PC-9 (cell line): Measurements from ENCODE around the gene DPM2. TPM values are rescaled to one million over a fixed set of nuclear protein-coding genes. Genes with fewer than 3 reads are reported as not detected.

Source experiments
- BruUV-seq: library from RNA; stranded (reverse); fragments of 400-500 nt; replicated peaks from 2 replicates; lab custom pipeline; 2021; lab: Mats Ljungman, UMichigan
- CTCF ChIA-PET: fragments of 300-600 bp; sonication (Branson Sonifier 250); formaldehyde crosslinking; loops from one replicate; lab custom pipeline; 2022; ENCODE audit warnings: antibody characterized with exemption; lab: Charles Lee
- POLR2A ChIA-PET: fragments of 300-600 bp; sonication (Branson Sonifier 250); formaldehyde crosslinking; loops from one replicate; lab custom pipeline; 2022; ENCODE audit warnings: antibody characterized with exemption; ENCODE audit not compliant: unreplicated experiment; lab: Charles Lee
- DNase-seq, 2 experiments: peaks; one replicate each; pipeline versions ENCODE4 v3.0.0 to v3.0.0-alpha.2; 2015 to 2022; ENCODE audit warnings: mixed read lengths in 1 of 2
- H2AFZ ChIP-seq: fragments of 200-600 bp; sonication (generic); 2 replicates; pipeline ENCODE4 v1.8.1; 2017; ENCODE audit warnings: antibody characterized with exemption
- H3F3A ChIP-seq: fragments of 200-600 bp; sonication (generic); 2 replicates; pipeline ENCODE4 v1.8.1; 2017; ENCODE audit warnings: antibody characterized with exemption, mild to moderate bottlenecking, low read depth; ENCODE audit not compliant: insufficient read depth
- H3K27ac ChIP-seq: fragments of 200-600 bp; sonication (generic); 2 replicates; pipeline ENCODE4 v1.6.1; 2016; ENCODE audit warnings: mixed run types
- H3K27me3 ChIP-seq: fragments of 200-600 bp; sonication (generic); 2 replicates; pipeline ENCODE4 v1.6.1; 2016; ENCODE audit warnings: low read depth, mixed run types; ENCODE audit not compliant: insufficient read depth
- H3K36me3 ChIP-seq: fragments of 200-600 bp; sonication (generic); 2 replicates; pipeline ENCODE4 v1.6.1; 2016; ENCODE audit warnings: low read depth, mixed run types
- H3K4me1 ChIP-seq: fragments of 200-600 bp; sonication (generic); replicated peaks from 2 replicates; pipeline ENCODE4 v1.6.1; 2016; ENCODE audit warnings: mixed run types; ENCODE audit not compliant: insufficient read depth
- H3K4me2 ChIP-seq: fragments of 200-600 bp; sonication (generic); 2 replicates; pipeline ENCODE4 v1.6.1; 2017; ENCODE audit warnings: mixed run types
- H3K4me3 ChIP-seq: fragments of 200-600 bp; sonication (generic); 2 replicates; pipeline ENCODE4 v1.6.1; 2016; ENCODE audit warnings: mixed run types
- H3K79me2 ChIP-seq: fragments of 200-600 bp; sonication (generic); 2 replicates; pipeline ENCODE4 v1.6.1; 2017; ENCODE audit warnings: low read depth, mixed run types
- H3K9me2 ChIP-seq: fragments of 200-600 bp; sonication (generic); 2 replicates; pipeline ENCODE4 v1.8.1; 2017; ENCODE audit warnings: mild to moderate bottlenecking; ENCODE audit not compliant: insufficient read depth
- H3K9me3 ChIP-seq: fragments of 200-600 bp; sonication (generic); 2 replicates; pipeline ENCODE4 v1.8.1; 2016; ENCODE audit warnings: low read depth; ENCODE audit not compliant: insufficient read depth
- H4K20me1 ChIP-seq: fragments of 200-600 bp; sonication (generic); 2 replicates; pipeline ENCODE4 v1.8.1; 2017; ENCODE audit not compliant: insufficient read depth
- EZH2 ChIP-seq: fragments of 200-600 bp; sonication (generic); IDR thresholded peaks from 2 replicates; pipeline ENCODE4 v1.8.0; 2017; ENCODE audit warnings: antibody characterized with exemption, low read depth
- intact Hi-C: fragments of 100-400 bp; cut with micrococcal nuclease; formaldehyde crosslinking; loops from one replicate; pipeline ENCODE4 v1.10.0; 2022; ENCODE audit not compliant: unreplicated experiment
- total RNA-seq: library from RNA; stranded (reverse); gene quantifications from 2 replicates; pipeline ENCODE4 v1.2.3, GENCODE V29; 2021
- TF ChIP-seq, protein P1 (sequence below): fragments of 200-600 bp; sonication (generic); conservative IDR thresholded peaks from 2 replicates; pipeline ENCODE4 v1.6.1; 2017; ENCODE audit warnings: mixed run types, antibody characterized with exemption, mild to moderate bottlenecking, moderate library complexity

The DPM2 gene
- total RNA-seq, 1 experiment from 2014 or later: 79.4 TPM

DNA sequence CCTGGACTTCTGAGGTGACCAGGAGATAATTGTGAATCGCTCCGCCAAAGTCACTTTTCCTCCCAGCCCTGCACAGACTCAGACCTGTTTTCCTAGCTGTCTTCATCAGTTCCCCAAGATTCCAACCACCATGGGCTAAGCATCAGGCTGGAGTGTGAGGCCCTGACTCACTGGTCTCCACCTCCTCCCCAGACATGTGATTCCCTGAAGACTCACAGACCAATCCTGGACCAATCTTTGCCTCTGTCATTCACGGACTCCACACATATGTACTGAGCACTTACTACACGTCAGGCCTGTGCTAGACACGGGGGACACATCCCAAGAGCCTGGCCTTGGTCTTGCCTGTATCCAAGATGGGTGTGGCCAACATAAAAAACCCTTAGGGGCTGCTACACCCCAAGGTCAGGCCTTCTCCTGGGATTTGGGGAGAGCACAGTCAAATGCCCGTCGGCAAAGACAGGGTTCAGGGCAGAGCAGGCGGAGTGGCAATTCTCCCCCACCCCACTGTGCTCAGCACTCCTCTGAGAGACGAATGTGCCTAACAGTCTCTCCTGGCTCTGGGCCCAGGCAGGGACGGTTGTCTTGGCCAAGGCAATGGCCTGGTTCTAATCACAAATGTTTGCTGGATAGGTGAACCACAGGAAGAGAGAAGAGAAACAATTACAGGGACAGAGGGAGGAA lies 31.2 kb upstream of the DPM2 start:
- CTCF ChIA-PET: no interaction called here
- Histone ChIP-seq H3K4me1 (peaks cover 96% of the 10 kb centered on the region), H4K20me1 (peaks cover 32% of the 10 kb centered on the region)

GRCh38 chr9:127968042-127968441 lies 30.4 kb upstream of the DPM2 start:
- no TSS peak for BruUV-seq
- peaks cover 24% of the 10 kb centered on the region for H4K20me1 ChIP-seq

More for the DNA sequence above, 31.2 kb upstream of the DPM2 start:
- Histone ChIP-seq H3K79me2 (peaks cover 98% of the 10 kb centered on the region), H3K36me3 (no peaks in the 10 kb centered on the region), H3K27me3 (no peaks in the 10 kb centered on the region), H3F3A (peaks cover 75% of the 10 kb centered on the region), H3K4me3 (no peak overlapping the region), H3K27ac (peak overlapping the region; percentile 81), H2AFZ (no peak overlapping the region), H3K9me2 (no peaks in the 10 kb centered on the region), H3K4me2 (peak overlapping the region; percentile 69), H3K9me3 (no peaks in the 10 kb centered on the region)
- TSS peak; percentile 52 for BruUV-seq
- intact Hi-C loops: loop anchor here (1.0 kb wide), 4 partner anchors 9 to 66 kb away; no protein-coding TSS in a partner anchor
- TF ChIP-seq, protein P1, sequence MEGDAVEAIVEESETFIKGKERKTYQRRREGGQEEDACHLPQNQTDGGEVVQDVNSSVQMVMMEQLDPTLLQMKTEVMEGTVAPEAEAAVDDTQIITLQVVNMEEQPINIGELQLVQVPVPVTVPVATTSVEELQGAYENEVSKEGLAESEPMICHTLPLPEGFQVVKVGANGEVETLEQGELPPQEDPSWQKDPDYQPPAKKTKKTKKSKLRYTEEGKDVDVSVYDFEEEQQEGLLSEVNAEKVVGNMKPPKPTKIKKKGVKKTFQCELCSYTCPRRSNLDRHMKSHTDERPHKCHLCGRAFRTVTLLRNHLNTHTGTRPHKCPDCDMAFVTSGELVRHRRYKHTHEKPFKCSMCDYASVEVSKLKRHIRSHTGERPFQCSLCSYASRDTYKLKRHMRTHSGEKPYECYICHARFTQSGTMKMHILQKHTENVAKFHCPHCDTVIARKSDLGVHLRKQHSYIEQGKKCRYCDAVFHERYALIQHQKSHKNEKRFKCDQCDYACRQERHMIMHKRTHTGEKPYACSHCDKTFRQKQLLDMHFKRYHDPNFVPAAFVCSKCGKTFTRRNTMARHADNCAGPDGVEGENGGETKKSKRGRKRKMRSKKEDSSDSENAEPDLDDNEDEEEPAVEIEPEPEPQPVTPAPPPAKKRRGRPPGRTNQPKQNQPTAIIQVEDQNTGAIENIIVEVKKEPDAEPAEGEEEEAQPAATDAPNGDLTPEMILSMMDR: no peak
- TF ChIP-seq EZH2: no peak
- POLR2A ChIA-PET: interaction anchor here (1.6 kb wide), 1 partner anchor 12 kb away, joined by 14 read pairs; the partner anchor contains the start of gene EEIG1
- DNase-seq: peak; percentile 66 to 72

DNA sequence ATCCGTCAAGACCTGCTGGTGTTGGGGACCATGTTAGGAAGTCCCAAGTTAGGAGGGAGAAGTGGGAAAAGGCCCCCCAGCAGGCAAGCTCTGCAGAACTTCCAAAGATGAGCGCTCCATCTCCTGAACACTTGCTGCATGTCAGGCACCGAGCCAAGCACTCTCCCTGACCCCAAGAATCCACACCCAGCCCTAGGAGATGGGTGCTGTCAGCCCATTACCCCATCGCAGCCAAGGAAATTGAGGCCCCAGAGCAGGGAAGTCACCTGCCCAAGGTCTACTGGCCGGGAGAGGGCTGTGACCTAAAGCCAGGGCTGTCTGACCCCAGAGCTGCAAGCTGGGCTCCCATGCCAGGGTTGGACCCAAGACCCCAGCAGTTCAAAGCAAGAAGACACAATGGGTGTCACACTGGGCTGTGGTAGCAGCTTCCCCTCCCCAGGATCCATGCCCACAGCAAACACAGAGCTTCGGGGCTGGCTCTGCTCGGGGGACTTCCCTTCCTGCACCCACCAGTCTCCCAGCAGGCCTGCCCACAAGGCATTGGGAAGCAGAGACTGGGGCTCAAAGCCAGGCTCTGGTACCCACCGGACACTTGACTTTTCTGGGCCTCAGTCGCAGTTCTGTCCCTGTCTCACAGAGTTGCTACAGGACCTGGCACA lies 29.6 kb upstream of the DPM2 start:
- no peaks in the 10 kb centered on the region for H3K9me3 ChIP-seq
- H3K27ac ChIP-seq: peak overlapping the region; percentile 93
- BruUV-seq: no TSS peak
- CTCF ChIA-PET: interaction anchor here (0.6 to 1.0 kb wide), 2 partner anchors 21 to 68 kb away, joined by 3 read pairs; no protein-coding TSS in a partner anchor
- H3F3A ChIP-seq: peaks cover 65% of the 10 kb centered on the region
- H2AFZ ChIP-seq: no peak overlapping the region
- no peaks in the 10 kb centered on the region for H3K36me3 ChIP-seq
- peak overlapping the region; percentile 69 for H3K4me2 ChIP-seq
- no peaks in the 10 kb centered on the region for H3K9me2 ChIP-seq
- POLR2A ChIA-PET: no interaction called here
- peaks cover 19% of the 10 kb centered on the region for H4K20me1 ChIP-seq
- intact Hi-C loops: no loop called here
- no peak overlapping the region for H3K4me3 ChIP-seq
- H3K27me3 ChIP-seq: no peaks in the 10 kb centered on the region
- DNase-seq: no peak
- no peak for TF ChIP-seq EZH2
- TF ChIP-seq, protein P1: no peak
- peaks cover 98% of the 10 kb centered on the region for H3K79me2 ChIP-seq
- H3K4me1 ChIP-seq: peaks cover 95% of the 10 kb centered on the region

More at GRCh38 chr9:127968042-127968441, 30.4 kb upstream of the DPM2 start:
- Histone ChIP-seq H3K4me3 (no peak overlapping the region), H3K79me2 (peaks cover 98% of the 10 kb centered on the region), H3F3A (peaks cover 73% of the 10 kb centered on the region), H3K36me3 (no peaks in the 10 kb centered on the region), H3K9me3 (no peaks in the 10 kb centered on the region), H3K4me2 (peak overlapping the region; percentile 69), H3K27me3 (no peaks in the 10 kb centered on the region), H3K9me2 (no peaks in the 10 kb centered on the region), H3K4me1 (peaks cover 97% of the 10 kb centered on the region), H2AFZ (no peak overlapping the region), H3K27ac (peak overlapping the region; percentile 81)
- POLR2A ChIA-PET: interaction anchor here (0.7 to 1.6 kb wide), 2 partner anchors 11 to 13 kb away, joined by 13 to 14 read pairs; partner anchors contain the start of gene EEIG1
- intact Hi-C loops: loop anchor here (1.0 kb wide), 4 partner anchors 10 to 67 kb away; no protein-coding TSS in a partner anchor
- TF ChIP-seq EZH2: no peak
- TF ChIP-seq, protein P1: no peak
- peak; percentile 87 to 90 for DNase-seq
- CTCF ChIA-PET: interaction anchor here (0.6 to 1.0 kb wide), 3 partner anchors 21 to 67 kb away, joined by 3 to 6 read pairs (median 3); no protein-coding TSS in a partner anchor
